H1 (cell line): ENCODE data around the gene NKX2-8. TPM values are rescaled to one million over a fixed set of nuclear protein-coding genes. Genes with fewer than 3 reads are reported as not detected.

Experiments
- CTCF ChIA-PET: fragments of 300-600 bp; sonication (Branson Sonifier 250); formaldehyde crosslinking; loops from one replicate; lab custom pipeline; 2021; ENCODE audit not compliant: partially characterized antibody; lab: Charles Lee
- POLR2A ChIA-PET: fragments of 300-600 bp; sonication (Branson Sonifier 250); formaldehyde crosslinking; loops from one replicate; lab custom pipeline; 2021; ENCODE audit warnings: inconsistent platforms; ENCODE audit not compliant: partially characterized antibody; lab: Charles Lee
- DNase-seq, 2 experiments: peaks; one replicate each; pipeline versions ENCODE4 v3.0.0 to v3.0.0-alpha.2; 2010 to 2022; ENCODE audit warnings: low spot score in 2 of 2, low read depth in 1 of 2, mixed read lengths in 1 of 2
- FAIRE-seq: peaks from 2 replicates; lab custom pipeline; 2011; peaks lifted over from hg19 to GRCh38; lab: Jason Lieb, UNC
- H2AFZ ChIP-seq: 2 replicates; pipeline ENCODE4 v1.8.1; 2012; ENCODE audit warnings: low read length, inconsistent platforms
- H2AK5ac ChIP-seq: 2 replicates; pipeline ENCODE4 v1.6.1; 2013; ENCODE audit warnings: low read depth, low read length
- H2BK120ac ChIP-seq: replicated peaks from 2 replicates; pipeline ENCODE3; 2013; ENCODE audit warnings: low read depth, low read length, inconsistent platforms
- H2BK12ac ChIP-seq: 2 replicates; pipeline ENCODE4 v1.6.1; 2013; ENCODE audit warnings: low read depth, low read length
- H2BK15ac ChIP-seq: 2 replicates; pipeline ENCODE4 v1.6.1; 2013; ENCODE audit warnings: low read length
- H2BK20ac ChIP-seq: 2 replicates; pipeline ENCODE4 v1.6.1; 2013; ENCODE audit warnings: low read length
- H2BK5ac ChIP-seq: 2 replicates; pipeline ENCODE4 v1.6.1; 2013; ENCODE audit warnings: low read depth, low read length
- H3K14ac ChIP-seq: 2 replicates; pipeline ENCODE4 v1.6.1; 2013; ENCODE audit warnings: inconsistent platforms; ENCODE audit not compliant: insufficient read length
- H3K18ac ChIP-seq: 2 replicates; pipeline ENCODE4 v1.6.1; 2013; ENCODE audit warnings: low read length; ENCODE audit errors: extremely low read depth
- H3K23ac ChIP-seq: 2 replicates; pipeline ENCODE4 v1.6.1; 2013; ENCODE audit warnings: inconsistent platforms; ENCODE audit not compliant: insufficient read length
- H3K23me2 ChIP-seq: 2 replicates; pipeline ENCODE4 v1.6.1; 2013; ENCODE audit warnings: low read depth, low read length
- H3K27ac ChIP-seq: 2 replicates; pipeline ENCODE4 v1.6.1; 2011; ENCODE audit warnings: low read depth, low read length, inconsistent platforms
- H3K27me3 ChIP-seq, 4 experiments: replicated peaks in 1 of 4; 1 replicate in 1 of 4; 2 replicates in 3 of 4; pipeline versions ENCODE4 v1.6.1 to v1.8.1; 2011 to 2013; ENCODE audit warnings: low read length in 3 of 4, mild to moderate bottlenecking in 3 of 4, inconsistent platforms in 2 of 4, mixed read lengths in 2 of 4, moderate library complexity in 1 of 4; ENCODE audit not compliant: control insufficient read depth in 3 of 4, insufficient read depth in 3 of 4; ENCODE audit errors: extremely low read depth in 1 of 4
- H3K36me3 ChIP-seq, 4 experiments: 2 replicates each; pipeline versions ENCODE4 v1.6.1 to v1.8.1; 2011 to 2013; ENCODE audit warnings: mild to moderate bottlenecking in 4 of 4, low read length in 3 of 4, moderate library complexity in 2 of 4, control low read depth in 1 of 4, inconsistent platforms in 1 of 4; ENCODE audit not compliant: insufficient read depth in 4 of 4, control insufficient read depth in 2 of 4
- H3K4ac ChIP-seq: replicated peaks from 2 replicates; pipeline ENCODE3; 2013; ENCODE audit warnings: low read length, low read depth, mixed read lengths, inconsistent platforms; ENCODE audit not compliant: insufficient read length
- H3K4me1 ChIP-seq, 4 experiments: replicated peaks in 1 of 4; 1 replicate in 1 of 4; 2 replicates in 3 of 4; pipeline versions ENCODE4 v1.6.1 to v1.8.1; 2011 to 2013; ENCODE audit warnings: low read length in 3 of 4, inconsistent platforms in 2 of 4, mixed read lengths in 1 of 4; ENCODE audit not compliant: insufficient read depth in 4 of 4, control insufficient read depth in 3 of 4
- H3K4me2 ChIP-seq, 2 experiments: 2 replicates each; pipeline versions ENCODE4 v1.6.1 to v1.8.1; 2011 to 2013; ENCODE audit warnings: low read depth in 2 of 2, low read length in 2 of 2, control low read depth in 1 of 2, inconsistent platforms in 1 of 2, mild to moderate bottlenecking in 1 of 2; ENCODE audit not compliant: insufficient read depth in 1 of 2
- H3K4me3 ChIP-seq, 4 experiments: fragments of 200-600, 300-600 bp in 1 of 4; sonication (generic), shearing (Covaris generic), sonication (Bioruptor Twin) in 1 of 4; 2 replicates each; pipeline versions ENCODE4 v1.5.1 to v1.8.1; 2011 to 2016; ENCODE audit warnings: low read length in 4 of 4, low read depth in 3 of 4, control low read depth in 2 of 4, inconsistent platforms in 2 of 4, mild to moderate bottlenecking in 2 of 4, mixed read lengths in 1 of 4, moderate library complexity in 1 of 4; ENCODE audit not compliant: insufficient read depth in 2 of 4; ENCODE audit errors: extremely low read depth in 1 of 4
- H3K56ac ChIP-seq: replicated peaks from 2 replicates; pipeline ENCODE3; 2013; ENCODE audit warnings: low read depth, mild to moderate bottlenecking, mixed read lengths, low read length, inconsistent platforms; ENCODE audit not compliant: insufficient read length
- H3K79me1 ChIP-seq: 2 replicates; pipeline ENCODE4 v1.6.1; 2013; ENCODE audit warnings: low read depth, low read length, control low read depth
- H3K79me2 ChIP-seq, 2 experiments: 2 replicates each; pipeline versions ENCODE4 v1.6.1 to v1.8.1; 2012 to 2013; ENCODE audit warnings: low read length in 2 of 2, mild to moderate bottlenecking in 2 of 2, inconsistent platforms in 1 of 2; ENCODE audit not compliant: insufficient read depth in 2 of 2, control insufficient read depth in 1 of 2
- H3K9ac ChIP-seq, 4 experiments: replicated peaks in 1 of 4; 1 replicate in 1 of 4; 2 replicates in 3 of 4; pipeline versions ENCODE4 v1.6.1 to v1.8.1; 2011 to 2013; ENCODE audit warnings: low read depth in 3 of 4, low read length in 3 of 4, control low read depth in 2 of 4, mild to moderate bottlenecking in 2 of 4, moderate library complexity in 2 of 4, inconsistent platforms in 1 of 4; ENCODE audit errors: extremely low read depth in 1 of 4
- H3K9me3 ChIP-seq, 2 experiments: 2 replicates each; pipeline versions ENCODE4 v1.6.1 to v1.8.1; 2012 to 2013; ENCODE audit warnings: mild to moderate bottlenecking in 2 of 2, moderate library complexity in 2 of 2, control low read depth in 1 of 2, inconsistent platforms in 1 of 2, low read depth in 1 of 2, low read length in 1 of 2, mixed read lengths in 1 of 2; ENCODE audit not compliant: insufficient read depth in 2 of 2
- H4K20me1 ChIP-seq, 2 experiments: replicated peaks in 1 of 2; 2 replicates each; pipeline versions ENCODE3 to v1.8.1; 2011 to 2013; ENCODE audit warnings: inconsistent platforms in 2 of 2, low read length in 2 of 2, mild to moderate bottlenecking in 1 of 2; ENCODE audit not compliant: insufficient read depth in 2 of 2, control insufficient read depth in 1 of 2
- H4K5ac ChIP-seq: 2 replicates; pipeline ENCODE4 v1.6.1; 2013; ENCODE audit warnings: low read length, low read depth, mixed read lengths, inconsistent platforms; ENCODE audit not compliant: insufficient read length
- H4K8ac ChIP-seq: 2 replicates; pipeline ENCODE4 v1.8.0; 2013; ENCODE audit warnings: mild to moderate bottlenecking, moderate library complexity, low read length, inconsistent platforms; ENCODE audit not compliant: insufficient read depth; ENCODE audit errors: extremely low read depth
- H4K91ac ChIP-seq: replicated peaks from 2 replicates; pipeline ENCODE3; 2013; ENCODE audit warnings: low read length, mixed read lengths, inconsistent platforms; ENCODE audit not compliant: insufficient read length
- ASH2L ChIP-seq: fragments of 200-600, 300-600 bp; sonication (generic); IDR thresholded peaks from one replicate; pipeline ENCODE4 v1.7.1; 2017; ENCODE audit warnings: low read length
- EP300 ChIP-seq, 2 experiments: IDR thresholded peaks; 1 replicate in 1 of 2; 2 replicates in 1 of 2; pipeline ENCODE4 v1.6.1; 2011 to 2012; ENCODE audit warnings: low read depth in 2 of 2, low read length in 2 of 2, mild to moderate bottlenecking in 2 of 2, borderline replicate concordance in 1 of 2, inconsistent platforms in 1 of 2, moderate library complexity in 1 of 2
- KDM1A ChIP-seq: fragments of 200-600, 300-600 bp; sonication (generic); IDR thresholded peaks from 2 replicates; pipeline ENCODE4 v1.7.1; 2016; ENCODE audit warnings: mild to moderate bottlenecking, low read length, borderline replicate concordance
- TAF7 ChIP-seq: optimal IDR thresholded peaks from 2 replicates; pipeline ENCODE3; 2011; ENCODE audit warnings: low read depth, mild to moderate bottlenecking, inconsistent platforms, low read length, moderate library complexity, borderline replicate concordance
- polyA plus RNA-seq, 7 experiments: library from polyadenylated mRNA; depleted of rRNA in 3 of 7; stranded (reverse) in 5 of 7; unstranded in 2 of 7; fragments of >200 nt in 5 of 7; fragments of 200-250 nt in 2 of 7; gene quantifications; 1 replicate in 5 of 7; 2 replicates in 1 of 7; 4 replicates in 1 of 7; pipeline versions ENCODE4 v1.2.1 to v1.2.3, GENCODE V29; 2011 to 2013; ENCODE audit warnings: missing spikeins in 2 of 7, mixed read lengths in 2 of 7
- total RNA-seq: library from RNA; stranded (reverse); fragmentation: NEBNext Ultra II Directional; extraction: Animal tissue kit (Norgen Biotek cat#: 25700); gene quantifications from 2 replicates; pipeline ENCODE4 v1.2.1, GENCODE V29; 2021

NKX2-8 gene
- total and polyA plus RNA-seq, 2 of the 8 experiments (the other 6 are each of a cell fraction or from before 2014, with no cell fraction given), result not detected

GRCh38 chr14:36591482-36591881 lies 9.1 kb upstream of the NKX2-8 start:
- no peak overlapping the region for H3K4ac ChIP-seq
- peaks cover 0 to 2% of the 10 kb centered on the region in 2 experiments for H4K20me1 ChIP-seq
- no peak overlapping the region for H4K8ac ChIP-seq
- H3K9ac ChIP-seq, result no peak overlapping the region
- ChIA-PET POLR2A (no interaction called here), CTCF (interaction anchor here (0.6 to 27.3 kb wide), 9 partner anchors 10 to 155 kb away, joined by 3 to 395 read pairs (median 5); partner anchors contain the start of gene NKX2-1)
- H3K23me2 ChIP-seq, result no peaks in the 10 kb centered on the region
- no peak overlapping the region for H4K91ac ChIP-seq
- H4K5ac ChIP-seq, result no peak overlapping the region
- H3K14ac ChIP-seq, result no peak overlapping the region
- no peak overlapping the region for H3K27ac ChIP-seq
- no peak overlapping the region for H3K18ac ChIP-seq
- DNase-seq, result no peak
- H2BK20ac ChIP-seq, result no peak overlapping the region
- H3K4me1 ChIP-seq, result peaks cover 0 to 5% (median 0%) of the 10 kb centered on the region in 4 experiments; a peak in 2 of 7 replicates
- H2BK12ac ChIP-seq, result no peak overlapping the region
- H3K79me2 ChIP-seq, result no peaks in the 10 kb centered on the region
- no peak overlapping the region for H3K56ac ChIP-seq
- H3K4me2 ChIP-seq, result no peak overlapping the region
- no peaks in the 10 kb centered on the region for H3K36me3 ChIP-seq
- TF ChIP-seq KDM1A, result no peak
- TF ChIP-seq TAF7, result no peak
- TF ChIP-seq EP300 (IDR thresholded peaks at IDR 0.05; ENCODE audit: borderline replicate concordance in 1 of 2, low read depth in 2 of 2, low read length in 2 of 2), result no peak
- TF ChIP-seq ASH2L, result no peak
- peaks cover 31 to 73% (median 58%) of the 10 kb centered on the region in 4 experiments for H3K27me3 ChIP-seq
- H3K79me1 ChIP-seq, result no peaks in the 10 kb centered on the region
- no peak overlapping the region for H3K23ac ChIP-seq
- no peak overlapping the region for H2AFZ ChIP-seq
- no peaks in the 10 kb centered on the region for H3K9me3 ChIP-seq
- H2BK15ac ChIP-seq, result no peak overlapping the region
- no peak overlapping the region for H2BK5ac ChIP-seq
- FAIRE-seq, result no peak
- H2BK120ac ChIP-seq, result no peak overlapping the region
- H3K4me3 ChIP-seq, result no peak overlapping the region
- no peak overlapping the region for H2AK5ac ChIP-seq
